ENCODE data around the gene C10orf67.

The C10orf67 gene

DNA sequence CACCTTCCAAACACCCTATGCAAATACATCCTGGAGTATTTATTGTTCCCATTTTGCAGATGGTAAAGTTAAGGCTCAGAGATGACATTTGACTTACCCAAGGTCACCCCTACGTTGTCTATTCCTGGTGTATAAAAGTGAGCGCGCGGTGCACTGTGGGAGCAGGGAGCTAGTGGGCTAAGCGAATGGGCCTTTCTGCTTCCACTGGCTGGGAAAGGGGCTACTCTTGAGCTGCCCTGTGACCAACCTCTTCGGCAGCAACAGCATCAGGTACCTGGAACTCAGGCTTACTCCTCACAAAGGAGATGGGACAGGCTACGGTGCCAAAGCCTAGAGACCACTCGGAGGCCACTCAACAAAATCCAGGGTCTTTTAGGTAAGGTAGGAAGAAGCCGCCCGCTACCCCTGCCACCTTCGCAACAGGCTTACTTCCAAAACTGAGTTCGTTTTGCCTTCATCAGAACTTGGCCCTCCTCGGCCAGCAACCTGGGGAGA lies 150.1 kb downstream of the C10orf67 start:
- no peak overlapping the region for H3K4me3 ChIP-seq (ENCODE audit: control insufficient read depth, low read depth, low read length)
- no peak for DNase-seq (ENCODE audit: low read depth)
- TF ChIP-seq, protein P1, sequence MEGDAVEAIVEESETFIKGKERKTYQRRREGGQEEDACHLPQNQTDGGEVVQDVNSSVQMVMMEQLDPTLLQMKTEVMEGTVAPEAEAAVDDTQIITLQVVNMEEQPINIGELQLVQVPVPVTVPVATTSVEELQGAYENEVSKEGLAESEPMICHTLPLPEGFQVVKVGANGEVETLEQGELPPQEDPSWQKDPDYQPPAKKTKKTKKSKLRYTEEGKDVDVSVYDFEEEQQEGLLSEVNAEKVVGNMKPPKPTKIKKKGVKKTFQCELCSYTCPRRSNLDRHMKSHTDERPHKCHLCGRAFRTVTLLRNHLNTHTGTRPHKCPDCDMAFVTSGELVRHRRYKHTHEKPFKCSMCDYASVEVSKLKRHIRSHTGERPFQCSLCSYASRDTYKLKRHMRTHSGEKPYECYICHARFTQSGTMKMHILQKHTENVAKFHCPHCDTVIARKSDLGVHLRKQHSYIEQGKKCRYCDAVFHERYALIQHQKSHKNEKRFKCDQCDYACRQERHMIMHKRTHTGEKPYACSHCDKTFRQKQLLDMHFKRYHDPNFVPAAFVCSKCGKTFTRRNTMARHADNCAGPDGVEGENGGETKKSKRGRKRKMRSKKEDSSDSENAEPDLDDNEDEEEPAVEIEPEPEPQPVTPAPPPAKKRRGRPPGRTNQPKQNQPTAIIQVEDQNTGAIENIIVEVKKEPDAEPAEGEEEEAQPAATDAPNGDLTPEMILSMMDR (IDR thresholded peaks at IDR 0.05; ENCODE audit: control insufficient read depth, insufficient read depth, low read depth, low read length, missing control alignments): no peak

DNA sequence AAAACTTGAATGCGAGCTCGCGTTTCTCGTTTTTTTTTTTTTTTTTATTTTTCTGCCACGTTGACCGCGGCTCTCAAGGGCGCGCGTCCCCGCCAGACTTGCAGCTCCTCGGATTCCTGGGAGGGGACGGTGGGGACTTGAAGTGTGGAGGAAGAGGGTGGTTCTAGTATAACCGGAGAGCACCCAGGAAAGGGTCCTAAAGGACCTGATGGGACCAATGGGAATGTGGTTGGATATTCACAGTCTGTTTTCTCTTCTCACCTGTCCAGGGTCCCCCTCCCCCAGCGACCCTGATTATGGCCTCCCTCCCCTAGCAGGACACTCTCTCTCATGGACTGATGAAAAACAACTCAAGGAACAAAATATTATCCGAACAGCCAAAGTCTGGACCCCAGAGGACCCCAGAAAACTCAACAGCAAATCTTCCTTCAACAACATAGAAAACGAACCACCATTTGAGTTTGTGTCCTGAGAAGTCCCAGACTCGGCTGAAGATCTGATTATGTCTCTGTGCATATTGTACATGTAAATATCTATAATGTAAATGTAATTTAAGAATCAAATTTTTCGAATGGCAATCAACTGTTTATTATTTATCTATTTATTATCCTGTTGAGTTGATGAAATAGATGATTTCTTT lies 151.0 kb downstream of the C10orf67 start:
- TF ChIP-seq, protein P1 (IDR thresholded peaks at IDR 0.05; ENCODE audit: control insufficient read depth, insufficient read depth, low read depth, low read length, missing control alignments): no peak
- no peak overlapping the region for H3K4me3 ChIP-seq (ENCODE audit: control insufficient read depth, low read depth, low read length)
- DNase-seq (ENCODE audit: low read depth): no peak

GRCh38 chr10:23192712-23193434 lies 151.7 kb downstream of the C10orf67 start:
- H3K4me3 ChIP-seq (ENCODE audit: control insufficient read depth, low read depth, low read length): no peak overlapping the region
- TF ChIP-seq, protein P1 (IDR thresholded peaks at IDR 0.05; ENCODE audit: control insufficient read depth, insufficient read depth, low read depth, low read length, missing control alignments): no peak
- DNase-seq (ENCODE audit: low read depth): no peak

DNA sequence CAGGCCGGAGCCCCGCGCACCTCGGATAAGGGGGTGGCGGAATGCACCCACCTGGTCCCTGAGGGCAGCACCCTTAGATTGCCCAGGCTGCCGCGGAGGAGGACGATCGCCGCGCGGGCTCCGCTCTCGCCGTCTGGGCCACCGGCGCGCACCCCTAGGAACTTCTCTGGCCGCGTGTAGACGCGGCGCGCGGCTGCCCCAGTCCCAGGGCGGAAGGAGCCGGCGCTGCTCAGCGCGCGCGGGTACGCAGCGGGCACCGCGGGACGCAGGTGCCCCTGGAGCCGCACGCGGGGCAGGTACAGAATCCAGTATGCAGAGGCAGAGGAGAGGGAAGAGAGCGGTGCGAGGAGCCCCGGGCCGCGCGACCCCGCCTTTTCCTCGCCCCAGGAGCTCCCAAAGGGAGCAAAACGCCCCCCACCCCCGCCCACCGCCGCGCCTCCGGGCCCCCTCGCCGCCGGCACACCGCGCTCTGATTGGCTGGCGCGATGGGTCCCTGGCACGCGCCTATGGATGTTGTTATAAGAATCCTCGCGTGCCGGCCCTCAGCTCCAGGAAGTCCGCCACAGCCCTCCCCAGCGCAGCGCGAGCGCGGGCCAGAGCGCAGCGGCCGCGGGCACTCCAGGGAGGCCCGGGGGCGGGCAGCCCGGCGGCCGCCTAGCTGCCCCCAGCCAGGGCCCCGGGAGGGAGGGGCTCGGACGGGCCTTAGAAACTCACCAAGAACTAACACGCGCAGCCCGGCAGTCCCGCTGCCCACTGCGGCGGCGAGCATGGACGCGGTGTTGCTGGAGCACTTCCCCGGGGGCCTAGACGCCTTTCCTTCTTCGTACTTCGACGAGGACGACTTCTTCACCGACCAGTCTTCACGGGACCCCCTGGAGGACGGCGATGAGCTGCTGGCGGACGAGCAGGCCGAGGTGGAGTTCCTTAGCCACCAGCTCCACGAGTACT lies 152.6 kb downstream of the C10orf67 start, which contains the start of gene PTF1A:
PTF1A (plus strand) TSS at position 549 of the 948 bp plus-strand sequence; CDS start at position 768, 219 bp downstream.
- no peak within 1 kb of the TSS for H3K4me3 ChIP-seq (ENCODE audit: control insufficient read depth, low read depth, low read length)
- TF ChIP-seq, protein P1 (IDR thresholded peaks at IDR 0.05; ENCODE audit: control insufficient read depth, insufficient read depth, low read depth, low read length, missing control alignments): no peak
- no peak for DNase-seq (ENCODE audit: low read depth)

DNA sequence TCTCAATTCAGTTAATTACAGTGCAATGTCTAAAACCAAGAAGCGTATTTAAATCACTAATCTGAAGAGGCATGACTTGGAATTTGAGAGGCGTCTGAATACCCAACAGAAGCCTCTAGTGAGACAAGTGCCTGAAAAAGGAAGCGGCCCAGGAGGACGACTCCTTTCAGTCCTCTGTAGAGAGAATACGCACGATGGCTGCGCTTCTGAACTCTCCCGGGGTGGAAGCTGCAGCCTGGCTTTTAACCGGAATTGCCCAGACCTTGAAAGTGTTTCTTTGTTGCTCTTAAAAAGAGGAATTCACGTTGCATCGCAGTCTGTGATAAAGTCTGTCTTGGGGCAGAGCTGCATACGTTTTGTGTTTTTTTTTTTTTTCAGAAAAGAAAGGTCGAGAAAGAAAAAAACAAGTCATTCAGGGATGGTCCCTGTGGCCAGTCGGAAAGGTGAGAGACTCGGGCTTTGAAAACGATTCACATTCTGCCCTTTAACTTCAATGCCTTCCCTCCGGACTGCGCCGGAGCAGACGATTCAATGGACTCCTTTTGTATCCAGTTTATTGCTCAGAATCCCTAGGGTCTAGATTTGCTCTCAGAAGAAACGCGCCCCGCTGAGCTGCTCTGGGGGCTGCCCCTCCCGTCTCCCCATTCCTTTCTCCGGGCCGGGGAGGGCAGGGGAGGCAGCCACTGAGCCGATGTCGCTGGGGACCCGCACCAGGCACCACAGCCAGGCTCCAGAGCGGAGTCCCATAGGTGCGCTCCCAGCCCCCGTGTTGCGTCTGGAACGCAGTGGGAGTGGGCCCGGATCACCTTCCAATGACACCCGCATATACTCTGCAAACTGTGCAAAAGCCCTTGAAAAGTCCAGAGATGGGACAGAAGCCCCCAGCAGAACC lies 153.5 kb downstream of the C10orf67 start:
- TF ChIP-seq, protein P1 (IDR thresholded peaks at IDR 0.05; ENCODE audit: control insufficient read depth, insufficient read depth, low read depth, low read length, missing control alignments): no peak
- no peak for DNase-seq (ENCODE audit: low read depth)
- H3K4me3 ChIP-seq (ENCODE audit: control insufficient read depth, low read depth, low read length): no peak overlapping the region
